ENCODE results near the gene MICAL2. TPM values are rescaled to one million over a fixed set of nuclear protein-coding genes. Genes with fewer than 3 reads are reported as not detected.

The MICAL2 gene
- total and polyA plus RNA-seq, 2 donors: 17.3 to 26.8 TPM

- peak overlapping the region; percentile 43 to 48 for H3K27ac ChIP-seq (ENCODE audit: low read depth in 1 of 2, low read length in 1 of 2)
- peaks cover 0 to 2% of the 10 kb centered on the region in 2 donors for H3K9me3 ChIP-seq (ENCODE audit: control insufficient read depth in 2 of 2, insufficient read depth in 1 of 2, low read length in 1 of 2)
- H3K36me3 ChIP-seq (ENCODE audit: control insufficient read depth in 2 of 2, insufficient read depth in 2 of 2, low read length in 1 of 2): no peaks in the 10 kb centered on the region
- 73% methylated on average over 13 of the region's 13 CpGs for WGBS
- H3K4me1 ChIP-seq (ENCODE audit: control insufficient read depth in 2 of 2, insufficient read depth in 2 of 2, low read length in 2 of 2): peaks cover 43 to 65% of the 10 kb centered on the region in 2 donors
- no peaks in the 10 kb centered on the region for H3K27me3 ChIP-seq (ENCODE audit: control insufficient read depth in 2 of 2, insufficient read depth in 1 of 2, low read length in 1 of 2)
- no peak for DNase-seq (ENCODE audit: low read depth in 6 of 9, low spot score in 9 of 9)
- H3K4me3 ChIP-seq (ENCODE audit: low read length in 2 of 2): no peak overlapping the region
Observed at GRCh38 chr11:12199231-12199948, 89.0 kb downstream of the MICAL2 start.

- 68% methylated on average over 14 of the region's 14 CpGs for WGBS
- H3K9me3 ChIP-seq (ENCODE audit: control insufficient read depth in 2 of 2, insufficient read depth in 1 of 2, low read length in 1 of 2): peaks cover 0 to 2% of the 10 kb centered on the region in 2 donors
- no peak for DNase-seq (ENCODE audit: low read depth in 6 of 9, low spot score in 9 of 9)
- H3K27me3 ChIP-seq (ENCODE audit: control insufficient read depth in 2 of 2, insufficient read depth in 1 of 2, low read length in 1 of 2): no peaks in the 10 kb centered on the region
- peak overlapping the region in 1 of 2 donors; percentile 26 for H3K27ac ChIP-seq (ENCODE audit: low read depth in 1 of 2, low read length in 1 of 2)
- no peak overlapping the region for H3K4me3 ChIP-seq (ENCODE audit: low read length in 2 of 2)
- H3K36me3 ChIP-seq (ENCODE audit: control insufficient read depth in 2 of 2, insufficient read depth in 2 of 2, low read length in 1 of 2): peaks cover 5 to 7% of the 10 kb centered on the region in 2 donors
- peaks cover 33 to 57% of the 10 kb centered on the region in 2 donors for H3K4me1 ChIP-seq (ENCODE audit: control insufficient read depth in 2 of 2, insufficient read depth in 2 of 2, low read length in 2 of 2)
Observed at GRCh38 chr11:12200279-12200990, 90.0 kb downstream of the MICAL2 start.

- Histone ChIP-seq H3K27me3 (ENCODE audit: control insufficient read depth in 2 of 2, insufficient read depth in 1 of 2, low read length in 1 of 2) (no peaks in the 10 kb centered on the region), H3K4me1 (ENCODE audit: control insufficient read depth in 2 of 2, insufficient read depth in 2 of 2, low read length in 2 of 2) (peaks cover 33 to 49% of the 10 kb centered on the region in 2 donors), H3K9me3 (ENCODE audit: control insufficient read depth in 2 of 2, insufficient read depth in 1 of 2, low read length in 1 of 2) (peaks cover 0 to 2% of the 10 kb centered on the region in 2 donors), H3K4me3 (ENCODE audit: low read length in 2 of 2) (no peak overlapping the region), H3K27ac (ENCODE audit: low read depth in 1 of 2, low read length in 1 of 2) (peak overlapping the region in 1 of 2 donors; percentile 39), H3K36me3 (ENCODE audit: control insufficient read depth in 2 of 2, insufficient read depth in 2 of 2, low read length in 1 of 2) (peaks cover 11 to 13% of the 10 kb centered on the region in 2 donors)
- 88% methylated on average over 18 of the region's 18 CpGs for WGBS
- no peak for DNase-seq (ENCODE audit: low read depth in 6 of 9, low spot score in 9 of 9)
Observed at GRCh38 chr11:12200991-12201985, 90.9 kb downstream of the MICAL2 start.

GRCh38 chr11:12202661-12203310 is 92.4 kb downstream of the MICAL2 start:
- Histone ChIP-seq H3K27me3 (ENCODE audit: control insufficient read depth in 2 of 2, insufficient read depth in 1 of 2, low read length in 1 of 2) (no peaks in the 10 kb centered on the region), H3K36me3 (ENCODE audit: control insufficient read depth in 2 of 2, insufficient read depth in 2 of 2, low read length in 1 of 2) (peaks cover 11 to 17% of the 10 kb centered on the region in 2 donors), H3K4me3 (ENCODE audit: low read length in 2 of 2) (no peak overlapping the region), H3K9me3 (ENCODE audit: control insufficient read depth in 2 of 2, insufficient read depth in 1 of 2, low read length in 1 of 2) (peaks cover 0 to 2% of the 10 kb centered on the region in 2 donors), H3K27ac (ENCODE audit: low read depth in 1 of 2, low read length in 1 of 2) (no peak overlapping the region), H3K4me1 (ENCODE audit: control insufficient read depth in 2 of 2, insufficient read depth in 2 of 2, low read length in 2 of 2) (peaks cover 28 to 36% of the 10 kb centered on the region in 2 donors)
- DNase-seq (ENCODE audit: low read depth in 6 of 9, low spot score in 9 of 9): no peak
- WGBS: 94% methylated on average over 7 of the region's 7 CpGs

GRCh38 chr11:12204506-12204905 is 94.1 kb downstream of the MICAL2 start:
- H3K4me1 ChIP-seq (ENCODE audit: control insufficient read depth in 2 of 2, insufficient read depth in 2 of 2, low read length in 2 of 2): peaks cover 12 to 18% of the 10 kb centered on the region in 2 donors
- WGBS: 100% methylated on average over 1 of the region's 1 CpG
- H3K36me3 ChIP-seq (ENCODE audit: control insufficient read depth in 2 of 2, insufficient read depth in 2 of 2, low read length in 1 of 2): peaks cover 16 to 28% of the 10 kb centered on the region in 2 donors
- H3K27ac ChIP-seq (ENCODE audit: low read depth in 1 of 2, low read length in 1 of 2): no peak overlapping the region
- H3K27me3 ChIP-seq (ENCODE audit: control insufficient read depth in 2 of 2, insufficient read depth in 1 of 2, low read length in 1 of 2): no peaks in the 10 kb centered on the region
- no peak overlapping the region for H3K4me3 ChIP-seq (ENCODE audit: low read length in 2 of 2)
- no peak for DNase-seq (ENCODE audit: low read depth in 6 of 9, low spot score in 9 of 9)
- peaks cover 0 to 2% of the 10 kb centered on the region in 2 donors for H3K9me3 ChIP-seq (ENCODE audit: control insufficient read depth in 2 of 2, insufficient read depth in 1 of 2, low read length in 1 of 2)

GRCh38 chr11:12205330-12205729 is 94.9 kb downstream of the MICAL2 start:
- no peaks in the 10 kb centered on the region for H3K27me3 ChIP-seq (ENCODE audit: control insufficient read depth in 2 of 2, insufficient read depth in 1 of 2, low read length in 1 of 2)
- DNase-seq (ENCODE audit: low read depth in 6 of 9, low spot score in 9 of 9): no peak
- no peak overlapping the region for H3K27ac ChIP-seq (ENCODE audit: low read depth in 1 of 2, low read length in 1 of 2)
- peaks cover 5 to 10% of the 10 kb centered on the region in 2 donors for H3K4me1 ChIP-seq (ENCODE audit: control insufficient read depth in 2 of 2, insufficient read depth in 2 of 2, low read length in 2 of 2)
- peaks cover 19 to 32% of the 10 kb centered on the region in 2 donors for H3K36me3 ChIP-seq (ENCODE audit: control insufficient read depth in 2 of 2, insufficient read depth in 2 of 2, low read length in 1 of 2)
- H3K4me3 ChIP-seq (ENCODE audit: low read length in 2 of 2): no peak overlapping the region
- H3K9me3 ChIP-seq (ENCODE audit: control insufficient read depth in 2 of 2, insufficient read depth in 1 of 2, low read length in 1 of 2): no peaks in the 10 kb centered on the region

- Histone ChIP-seq H3K4me3 (ENCODE audit: low read length in 2 of 2) (no peak overlapping the region), H3K9me3 (ENCODE audit: control insufficient read depth in 2 of 2, insufficient read depth in 1 of 2, low read length in 1 of 2) (no peaks in the 10 kb centered on the region), H3K36me3 (ENCODE audit: control insufficient read depth in 2 of 2, insufficient read depth in 2 of 2, low read length in 1 of 2) (peaks cover 23 to 32% of the 10 kb centered on the region in 2 donors), H3K27ac (ENCODE audit: low read depth in 1 of 2, low read length in 1 of 2) (no peak overlapping the region), H3K4me1 (ENCODE audit: control insufficient read depth in 2 of 2, insufficient read depth in 2 of 2, low read length in 2 of 2) (peaks cover 0 to 2% of the 10 kb centered on the region in 2 donors), H3K27me3 (ENCODE audit: control insufficient read depth in 2 of 2, insufficient read depth in 1 of 2, low read length in 1 of 2) (no peaks in the 10 kb centered on the region)
- no peak for DNase-seq (ENCODE audit: low read depth in 6 of 9, low spot score in 9 of 9)
- 95% methylated on average over 3 of the region's 3 CpGs for WGBS
Observed at GRCh38 chr11:12206529-12206928, 96.1 kb downstream of the MICAL2 start.

- Histone ChIP-seq H3K36me3 (ENCODE audit: control insufficient read depth in 2 of 2, insufficient read depth in 2 of 2, low read length in 1 of 2) (peaks cover 28 to 32% of the 10 kb centered on the region in 2 donors), H3K4me1 (ENCODE audit: control insufficient read depth in 2 of 2, insufficient read depth in 2 of 2, low read length in 2 of 2) (peaks cover 0 to 2% of the 10 kb centered on the region in 2 donors), H3K9me3 (ENCODE audit: control insufficient read depth in 2 of 2, insufficient read depth in 1 of 2, low read length in 1 of 2) (no peaks in the 10 kb centered on the region), H3K27ac (ENCODE audit: low read depth in 1 of 2, low read length in 1 of 2) (no peak overlapping the region), H3K27me3 (ENCODE audit: control insufficient read depth in 2 of 2, insufficient read depth in 1 of 2, low read length in 1 of 2) (no peaks in the 10 kb centered on the region), H3K4me3 (ENCODE audit: low read length in 2 of 2) (no peak overlapping the region)
- no peak for DNase-seq (ENCODE audit: low read depth in 6 of 9, low spot score in 9 of 9)
- WGBS: 92% methylated on average over 9 of the region's 9 CpGs
Observed at GRCh38 chr11:12207384-12208150, 97.2 kb downstream of the MICAL2 start.

All from thymus (tissue), 11 donors.